HG03575 (cell line): ENCODE measurements around the gene MEFV.

Experiments used
- ATAC-seq: cut with Tn5 transposase; IDR thresholded peaks from one replicate; pipeline ENCODE4 v1.9.1; 2021; ENCODE audit not compliant: unreplicated experiment, insufficient number of reproducible peaks, low FRiP score; ENCODE audit errors: extremely low read depth

Gene MEFV

GRCh38 chr16:3193221-3194212 is 62.9 kb downstream of the MEFV start:
- no peak for ATAC-seq

DNA sequence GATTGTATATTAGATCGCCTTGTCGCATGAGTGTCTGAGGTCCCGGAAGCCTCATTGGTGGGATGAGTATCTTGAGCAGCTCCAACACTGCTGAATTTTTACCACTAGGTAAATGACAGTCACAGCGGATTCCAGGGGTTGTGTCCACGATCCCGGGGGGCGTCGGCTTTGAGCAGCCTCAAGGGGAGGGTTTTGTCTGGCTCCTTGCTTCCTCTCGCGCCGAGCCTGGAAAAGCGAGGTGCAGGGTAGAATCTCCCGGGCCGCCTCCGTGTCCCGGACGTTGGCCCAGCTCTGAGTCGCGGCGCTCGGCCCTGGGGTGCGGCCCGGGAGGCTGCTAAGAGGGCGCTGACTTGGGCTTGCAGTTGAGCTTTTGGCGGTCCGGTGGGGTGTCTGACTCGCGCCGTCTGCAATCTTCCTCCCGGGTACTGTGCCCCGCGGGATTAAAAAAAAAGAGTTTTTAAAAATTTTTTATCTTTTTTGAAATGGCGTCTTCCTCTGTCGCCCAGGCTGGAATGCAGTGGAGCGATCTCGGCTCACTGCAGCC is 63.9 kb downstream of the MEFV start:
- no peak for ATAC-seq
